Endothelial cell of umbilical vein (primary cell): ENCODE results near the gene COL5A1. TPM values are rescaled to one million over a fixed set of nuclear protein-coding genes. Genes with fewer than 3 reads are reported as not detected.

ENCODE experiments used
- BruUV-seq: library from RNA; stranded (reverse); fragments of 400-500 nt; replicated peaks from 2 replicates; lab custom pipeline; 2021; lab: Mats Ljungman, UMichigan
- CTCF ChIA-PET: fragments of 300-600, 350-600 bp; sonication (Branson Sonifier 250); formaldehyde crosslinking; loops from one replicate; lab custom pipeline; 2021; ENCODE audit warnings: antibody characterized with exemption, inconsistent platforms; lab: Charles Lee
- POLR2A ChIA-PET: fragments of 300-600, 350-600 bp; sonication (Branson Sonifier 250); formaldehyde crosslinking; loops from one replicate; lab custom pipeline; 2021; ENCODE audit warnings: antibody characterized with exemption, inconsistent platforms; lab: Charles Lee
- DNase-seq: peaks from one replicate; pipeline ENCODE4 v3.0.0-alpha.2; 2011; ENCODE audit warnings: low read depth, low spot score
- FAIRE-seq: peaks from 2 replicates; lab custom pipeline; 2011; peaks lifted over from hg19 to GRCh38; lab: Jason Lieb, UNC
- H2AFZ ChIP-seq: 2 replicates; pipeline ENCODE4 v1.6.0; 2012; ENCODE audit warnings: low read depth, low read length, control low read depth, inconsistent platforms
- H3K27ac ChIP-seq: 2 replicates; pipeline ENCODE4 v1.5.1; 2011; ENCODE audit warnings: low read depth, mild to moderate bottlenecking, control low read depth, low read length, moderate library complexity; ENCODE audit not compliant: insufficient read depth
- H3K27me3 ChIP-seq, 2 experiments: 2 replicates each; pipeline versions ENCODE4 v1.6.0 to v1.6.1; 2011; ENCODE audit warnings: low read length in 2 of 2, mixed read lengths in 1 of 2; ENCODE audit not compliant: control insufficient read depth in 2 of 2, insufficient read depth in 2 of 2
- H3K36me3 ChIP-seq, 2 experiments: 2 replicates in 1 of 2; 3 replicates in 1 of 2; pipeline ENCODE4 v1.5.1; 2011; ENCODE audit warnings: low read length in 2 of 2, mild to moderate bottlenecking in 1 of 2, moderate library complexity in 1 of 2; ENCODE audit not compliant: control insufficient read depth in 2 of 2, insufficient read depth in 2 of 2; ENCODE audit errors: extremely low read depth in 1 of 2
- H3K4me1 ChIP-seq: 3 replicates; pipeline ENCODE4 v1.5.1; 2011; ENCODE audit warnings: mild to moderate bottlenecking, low read length; ENCODE audit not compliant: control insufficient read depth, insufficient read depth; ENCODE audit errors: extremely low read depth
- H3K4me2 ChIP-seq: 2 replicates; pipeline ENCODE4 v1.6.1; 2011; ENCODE audit warnings: low read length, control low read depth, mixed read lengths; ENCODE audit not compliant: insufficient read depth
- H3K4me3 ChIP-seq, 3 experiments: fragments of 200-600 bp in 1 of 3; sonication (generic), shearing (Covaris generic) in 1 of 3; replicated peaks in 1 of 3; 2 replicates each; pipeline ENCODE4 v1.5.1; 2011 to 2016; ENCODE audit warnings: control low read depth in 3 of 3, low read length in 3 of 3, mild to moderate bottlenecking in 2 of 3, inconsistent platforms in 1 of 3, low read depth in 1 of 3, moderate library complexity in 1 of 3; ENCODE audit not compliant: insufficient read depth in 1 of 3
- H3K79me2 ChIP-seq: 2 replicates; pipeline ENCODE4 v1.6.0; 2012; ENCODE audit warnings: low read length, inconsistent platforms; ENCODE audit not compliant: control insufficient read depth, insufficient read depth
- H3K9ac ChIP-seq: replicated peaks from 2 replicates; pipeline ENCODE3; 2011; ENCODE audit warnings: low read length, control low read depth; ENCODE audit not compliant: insufficient read depth; ENCODE audit errors: extremely low read depth
- H3K9me1 ChIP-seq: replicated peaks from 3 replicates; pipeline ENCODE4 v1.6.0; 2011; ENCODE audit warnings: mild to moderate bottlenecking, low read length; ENCODE audit not compliant: control insufficient read depth, insufficient read depth; ENCODE audit errors: extremely low read depth
- H3K9me3 ChIP-seq: replicated peaks from 2 replicates; pipeline ENCODE4 v1.5.1; 2012; ENCODE audit warnings: low read length, inconsistent platforms; ENCODE audit not compliant: control insufficient read depth, insufficient read depth
- H4K20me1 ChIP-seq: replicated peaks from 2 replicates; pipeline ENCODE3; 2011; ENCODE audit warnings: mild to moderate bottlenecking, low read length; ENCODE audit not compliant: control insufficient read depth, insufficient read depth; ENCODE audit errors: extremely low read depth
- FOS ChIP-seq: IDR thresholded peaks from 2 replicates; pipeline ENCODE4 v1.6.1; 2011; ENCODE audit warnings: mild to moderate bottlenecking, low read length, moderate library complexity, borderline replicate concordance; ENCODE audit not compliant: insufficient read depth
- JUN ChIP-seq: IDR thresholded peaks from 2 replicates; pipeline ENCODE4 v1.6.1; 2011; ENCODE audit warnings: borderline replicate concordance, low read depth; ENCODE audit not compliant: insufficient read length, insufficient read depth
- MYC ChIP-seq: IDR thresholded peaks from one replicate; pipeline ENCODE4 v1.6.1; 2011; ENCODE audit warnings: mild to moderate bottlenecking, low read depth, low read length
- POLR2AphosphoS5 ChIP-seq: IDR thresholded peaks from 2 replicates; pipeline ENCODE4 v1.6.1; 2012; ENCODE audit warnings: low read depth, mild to moderate bottlenecking, control low read depth, low read length, moderate library complexity; ENCODE audit not compliant: insufficient read depth
- dilution Hi-C: fragments of 300-500 bp; cut with MboI; formaldehyde crosslinking; loops from one replicate; pipeline ENCODE4 v1.15.0; 2019; ENCODE audit warnings: low sequenced_read_pairs; ENCODE audit not compliant: extremely low pct_ligation_motif_present
- intact Hi-C: fragments of 100-400 bp; cut with micrococcal nuclease; formaldehyde crosslinking; loops from one replicate; pipeline ENCODE4 v1.10.0; 2022
- polyA plus RNA-seq, 4 experiments: library from polyadenylated mRNA; depleted of rRNA in 3 of 4; stranded (reverse) in 3 of 4; unstranded in 1 of 4; fragments of >200 nt; gene quantifications; 2 replicates each; pipeline versions ENCODE4 v1.2.1 to v1.2.3, GENCODE V29; 2011 to 2012; ENCODE audit warnings: missing spikeins in 1 of 4
- total RNA-seq: library from RNA; stranded (reverse); gene quantifications from 2 replicates; pipeline ENCODE4 v1.2.3, GENCODE V29; 2021

COL5A1 gene
- total and polyA plus RNA-seq, 2 donors (not counting 3 experiments of a cell fraction or from before 2014, with no cell fraction given) = 97.4 to 175 TPM

GRCh38 chr9:134870746-134871662 is 229.4 kb downstream of the COL5A1 start:
- no peaks in the 10 kb centered on the region for H3K9me3 ChIP-seq
- no peak for DNase-seq
- POLR2A ChIA-PET = no interaction called here
- CTCF ChIA-PET = interaction anchor here (0.6 kb wide), 1 partner anchor 541 kb away, joined by 4 read pairs; no protein-coding TSS in a partner anchor
- H3K36me3 ChIP-seq = no peaks in the 10 kb centered on the region
- no peaks in the 10 kb centered on the region for H4K20me1 ChIP-seq
- no peak overlapping the region for H3K9ac ChIP-seq
- H3K79me2 ChIP-seq = no peaks in the 10 kb centered on the region
- intact Hi-C loops = no loop called here
- no peak overlapping the region for H2AFZ ChIP-seq
- FAIRE-seq = no peak
- dilution Hi-C loops = no loop called here
- no peak overlapping the region for H3K4me2 ChIP-seq
- no peak overlapping the region for H3K4me3 ChIP-seq
- no peak overlapping the region for H3K27ac ChIP-seq
- BruUV-seq = no TSS peak
- H3K27me3 ChIP-seq = no peaks in the 10 kb centered on the region
- no peaks in the 10 kb centered on the region for H3K9me1 ChIP-seq
- TF ChIP-seq POLR2AphosphoS5 (no peak), MYC (no peak)
- H3K4me1 ChIP-seq = no peaks in the 10 kb centered on the region

GRCh38 chr9:134871697-134872340 is 230.2 kb downstream of the COL5A1 start:
- H4K20me1 ChIP-seq = no peaks in the 10 kb centered on the region
- no peak for TF ChIP-seq JUN
- TF ChIP-seq FOS = no peak
- TF ChIP-seq POLR2AphosphoS5 = no peak
- TF ChIP-seq MYC = no peak
- intact Hi-C loops = no loop called here
- POLR2A ChIA-PET = no interaction called here
- dilution Hi-C loops = no loop called here
- H2AFZ ChIP-seq = no peak overlapping the region
- no peaks in the 10 kb centered on the region for H3K79me2 ChIP-seq
- no peak overlapping the region for H3K4me2 ChIP-seq
- no peaks in the 10 kb centered on the region for H3K9me3 ChIP-seq
- no peaks in the 10 kb centered on the region for H3K36me3 ChIP-seq
- H3K9ac ChIP-seq = no peak overlapping the region
- FAIRE-seq = no peak
- BruUV-seq = no TSS peak
- no peaks in the 10 kb centered on the region for H3K4me1 ChIP-seq
- H3K9me1 ChIP-seq = no peaks in the 10 kb centered on the region
- DNase-seq = peak; percentile 8
- CTCF ChIA-PET = interaction anchor here (0.6 kb wide), 1 partner anchor 540 kb away, joined by 4 read pairs; no protein-coding TSS in a partner anchor
- H3K27me3 ChIP-seq = no peaks in the 10 kb centered on the region
- no peak overlapping the region for H3K4me3 ChIP-seq
- no peak overlapping the region for H3K27ac ChIP-seq
